Breast epithelium (tissue), 3 donors: ENCODE data around the gene CDH23.

ENCODE experiments used
- POLR2A ChIP-seq: fragments of 450-650 bp; IDR thresholded peaks from one replicate; pipeline ENCODE4 v1.6.1; 2016; ENCODE audit warnings: antibody characterized with exemption, mild to moderate bottlenecking, moderate library complexity
- TF ChIP-seq, protein P1 (sequence below), 3 donors: fragments of 450-650 bp; IDR thresholded peaks; one replicate each; pipeline ENCODE4 v1.5.1; 2016 to 2017; ENCODE audit warnings: antibody characterized with exemption in 3 of 3, mild to moderate bottlenecking in 3 of 3, moderate library complexity in 3 of 3

DNA sequence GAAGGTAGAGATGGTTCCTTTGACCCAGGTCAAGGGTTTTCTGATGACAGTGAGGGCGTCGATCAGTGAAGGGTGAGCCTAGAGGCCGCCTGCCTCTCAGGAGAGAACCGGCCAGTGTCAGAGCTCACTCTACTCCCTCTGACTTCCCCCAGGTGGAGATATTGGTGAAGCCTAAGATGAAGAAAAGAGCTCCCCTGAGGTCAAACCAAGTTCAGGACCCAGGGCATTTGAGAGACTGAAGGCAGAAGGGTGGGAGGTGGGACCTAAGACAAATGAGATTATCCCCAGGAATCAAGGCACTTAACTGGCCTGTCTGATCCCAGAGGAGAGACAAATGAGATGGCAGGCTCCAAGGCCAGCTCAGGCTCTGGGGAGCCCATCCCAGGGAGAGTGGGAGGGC, 104.7 kb downstream of the CDH23 start:
- TF ChIP-seq, protein P1, sequence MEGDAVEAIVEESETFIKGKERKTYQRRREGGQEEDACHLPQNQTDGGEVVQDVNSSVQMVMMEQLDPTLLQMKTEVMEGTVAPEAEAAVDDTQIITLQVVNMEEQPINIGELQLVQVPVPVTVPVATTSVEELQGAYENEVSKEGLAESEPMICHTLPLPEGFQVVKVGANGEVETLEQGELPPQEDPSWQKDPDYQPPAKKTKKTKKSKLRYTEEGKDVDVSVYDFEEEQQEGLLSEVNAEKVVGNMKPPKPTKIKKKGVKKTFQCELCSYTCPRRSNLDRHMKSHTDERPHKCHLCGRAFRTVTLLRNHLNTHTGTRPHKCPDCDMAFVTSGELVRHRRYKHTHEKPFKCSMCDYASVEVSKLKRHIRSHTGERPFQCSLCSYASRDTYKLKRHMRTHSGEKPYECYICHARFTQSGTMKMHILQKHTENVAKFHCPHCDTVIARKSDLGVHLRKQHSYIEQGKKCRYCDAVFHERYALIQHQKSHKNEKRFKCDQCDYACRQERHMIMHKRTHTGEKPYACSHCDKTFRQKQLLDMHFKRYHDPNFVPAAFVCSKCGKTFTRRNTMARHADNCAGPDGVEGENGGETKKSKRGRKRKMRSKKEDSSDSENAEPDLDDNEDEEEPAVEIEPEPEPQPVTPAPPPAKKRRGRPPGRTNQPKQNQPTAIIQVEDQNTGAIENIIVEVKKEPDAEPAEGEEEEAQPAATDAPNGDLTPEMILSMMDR (IDR thresholded peaks at IDR 0.05): no peak
- no peak for TF ChIP-seq POLR2A
